GM18508 (cell line): ENCODE results near the gene PLPP4.

ENCODE experiments used
- ATAC-seq: cut with Tn5 transposase; IDR thresholded peaks from one replicate; pipeline ENCODE4 v1.9.1; 2021; ENCODE audit warnings: moderate number of reproducible peaks; ENCODE audit not compliant: insufficient read depth, unreplicated experiment

PLPP4 gene

DNA sequence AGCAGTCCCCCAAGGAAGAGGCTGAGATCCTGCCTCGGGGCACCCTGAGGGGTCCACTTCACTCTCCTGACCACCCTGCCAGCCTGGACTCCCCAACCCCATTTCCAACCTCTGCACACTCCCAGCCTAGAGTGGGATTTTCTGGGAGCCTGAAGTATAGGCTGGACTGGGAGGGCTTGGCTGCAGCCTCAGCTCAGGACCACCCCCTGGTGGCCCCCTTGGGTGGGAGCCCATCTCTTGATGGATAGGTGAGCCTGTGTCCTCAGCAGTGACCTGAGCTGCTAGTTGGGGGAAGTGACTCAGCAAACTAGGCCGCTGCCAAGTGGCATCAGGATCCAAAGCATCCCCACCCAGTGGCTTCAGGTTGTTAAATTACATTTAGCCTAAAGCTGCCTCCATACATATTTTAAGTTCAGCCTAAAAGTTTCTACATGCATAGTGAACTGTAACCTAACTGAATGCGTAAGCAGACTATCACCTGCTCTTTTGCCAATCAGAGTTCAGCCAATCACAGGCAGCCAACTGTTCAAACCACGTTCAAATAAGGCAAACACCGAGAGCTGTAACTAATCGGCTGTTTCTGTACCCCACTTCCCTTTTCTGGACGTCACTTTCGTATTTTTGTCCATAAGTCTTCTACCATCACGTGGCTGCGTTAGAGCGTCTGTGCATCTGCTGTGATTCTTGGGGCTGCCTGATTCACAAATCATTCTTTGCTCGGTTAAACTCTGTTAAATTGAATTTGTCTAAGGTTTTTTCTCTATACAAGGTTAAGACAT is 144.0 kb downstream of the PLPP4 start:
- no peak for ATAC-seq

DNA sequence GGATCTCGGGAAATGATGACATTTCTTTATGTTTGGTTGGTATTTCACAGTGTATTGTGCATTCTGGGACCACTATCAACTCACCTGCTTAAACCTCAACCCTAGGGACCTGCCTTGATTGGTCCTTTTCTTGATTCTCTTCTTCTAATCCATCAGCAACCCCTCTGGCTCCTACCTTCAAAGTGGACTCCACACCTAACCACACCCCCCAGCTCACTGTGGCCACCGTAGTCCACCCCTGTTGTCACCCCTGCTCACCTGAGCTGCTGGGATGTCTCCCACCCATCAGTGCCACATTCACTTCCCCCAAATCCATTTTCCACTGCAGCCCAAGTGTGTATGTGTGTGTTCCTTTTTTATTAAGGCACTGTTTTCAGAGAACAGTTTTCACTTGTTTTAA is 145.0 kb downstream of the PLPP4 start:
- no peak for ATAC-seq

DNA sequence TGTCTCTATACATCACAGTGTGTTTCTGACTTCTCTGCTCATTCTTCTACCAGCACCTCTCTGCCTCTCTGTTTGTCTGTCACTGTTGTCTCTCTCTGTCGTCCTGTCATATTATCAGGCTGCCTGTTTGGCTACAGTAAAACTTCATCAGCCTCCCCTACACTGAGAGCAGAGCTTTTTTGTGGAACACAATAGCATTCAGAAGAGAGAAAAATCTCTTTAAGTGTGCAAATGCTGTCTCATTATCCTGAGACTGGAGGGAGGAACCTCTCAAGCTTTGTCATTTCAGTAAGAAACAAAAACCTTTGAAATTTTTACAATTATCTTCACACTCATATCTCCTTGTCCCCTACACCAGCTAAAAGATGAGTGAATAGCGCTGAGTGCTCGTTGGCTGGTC is 148.4 kb downstream of the PLPP4 start:
- no peak for ATAC-seq

DNA sequence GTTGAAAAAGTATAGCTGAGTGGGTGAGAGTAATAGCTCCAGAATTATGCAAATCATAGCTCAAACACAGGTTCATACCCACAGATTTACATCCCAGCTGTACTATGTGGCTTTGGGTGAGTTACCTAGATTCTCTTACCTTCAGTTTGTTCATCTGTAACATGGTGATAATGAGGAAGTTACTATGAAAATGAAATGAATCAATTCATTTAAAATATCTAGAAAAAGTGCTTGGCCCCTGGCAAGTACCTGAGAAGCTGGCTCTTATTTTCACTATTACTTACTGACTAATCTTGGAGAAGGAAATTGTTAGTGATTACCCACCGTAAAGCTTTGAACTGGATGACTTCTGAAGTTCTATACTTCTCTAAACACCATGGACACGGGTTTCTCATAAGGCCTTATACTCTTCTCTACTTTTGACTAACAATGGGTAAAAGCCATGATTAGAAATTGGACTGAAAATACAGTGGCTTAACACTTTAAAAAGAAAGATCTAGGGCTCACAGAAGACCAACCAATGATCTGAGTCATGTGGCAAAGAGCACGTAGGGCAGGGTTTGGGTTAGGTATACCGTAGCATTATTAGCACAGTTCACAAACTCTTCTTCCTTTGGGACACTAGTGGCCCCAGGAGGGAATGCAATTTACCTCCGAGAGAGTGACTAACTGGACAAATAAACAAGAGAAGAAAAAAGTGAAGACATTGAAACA is 149.2 kb downstream of the PLPP4 start:
- peak; percentile 65 for ATAC-seq

DNA sequence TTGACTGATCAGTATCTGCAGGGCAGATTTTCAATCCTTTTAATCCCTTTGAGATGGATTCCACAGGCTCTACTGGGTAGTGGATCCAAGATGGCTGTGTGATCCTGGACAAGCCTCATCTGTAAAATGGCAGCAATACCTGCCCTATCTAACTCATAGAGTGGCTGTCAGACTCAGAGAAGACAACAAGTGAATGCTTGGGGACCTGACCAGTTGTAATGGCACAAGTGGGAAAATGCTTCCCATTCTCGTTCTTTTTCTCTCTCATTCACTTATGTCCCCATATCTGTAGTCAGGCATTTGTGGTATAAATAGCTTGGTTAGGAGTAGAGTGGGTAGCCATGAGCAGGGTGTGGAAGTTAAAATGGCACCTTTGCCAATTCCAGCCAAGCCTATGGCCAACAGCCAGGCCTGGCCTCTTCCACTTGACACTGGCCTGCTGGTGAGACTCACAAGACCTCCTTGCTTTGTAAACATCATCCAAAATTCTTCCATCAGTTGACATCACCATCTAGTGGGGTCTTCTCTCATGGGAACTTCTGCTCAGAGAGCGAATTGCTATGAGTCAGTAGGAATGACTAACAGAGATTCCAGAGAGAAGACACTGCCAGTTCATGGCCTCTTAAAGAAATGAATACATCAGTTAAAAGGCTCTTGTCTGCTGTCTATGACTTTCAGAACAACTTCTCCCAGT is 150.1 kb downstream of the PLPP4 start:
- no peak for ATAC-seq

DNA sequence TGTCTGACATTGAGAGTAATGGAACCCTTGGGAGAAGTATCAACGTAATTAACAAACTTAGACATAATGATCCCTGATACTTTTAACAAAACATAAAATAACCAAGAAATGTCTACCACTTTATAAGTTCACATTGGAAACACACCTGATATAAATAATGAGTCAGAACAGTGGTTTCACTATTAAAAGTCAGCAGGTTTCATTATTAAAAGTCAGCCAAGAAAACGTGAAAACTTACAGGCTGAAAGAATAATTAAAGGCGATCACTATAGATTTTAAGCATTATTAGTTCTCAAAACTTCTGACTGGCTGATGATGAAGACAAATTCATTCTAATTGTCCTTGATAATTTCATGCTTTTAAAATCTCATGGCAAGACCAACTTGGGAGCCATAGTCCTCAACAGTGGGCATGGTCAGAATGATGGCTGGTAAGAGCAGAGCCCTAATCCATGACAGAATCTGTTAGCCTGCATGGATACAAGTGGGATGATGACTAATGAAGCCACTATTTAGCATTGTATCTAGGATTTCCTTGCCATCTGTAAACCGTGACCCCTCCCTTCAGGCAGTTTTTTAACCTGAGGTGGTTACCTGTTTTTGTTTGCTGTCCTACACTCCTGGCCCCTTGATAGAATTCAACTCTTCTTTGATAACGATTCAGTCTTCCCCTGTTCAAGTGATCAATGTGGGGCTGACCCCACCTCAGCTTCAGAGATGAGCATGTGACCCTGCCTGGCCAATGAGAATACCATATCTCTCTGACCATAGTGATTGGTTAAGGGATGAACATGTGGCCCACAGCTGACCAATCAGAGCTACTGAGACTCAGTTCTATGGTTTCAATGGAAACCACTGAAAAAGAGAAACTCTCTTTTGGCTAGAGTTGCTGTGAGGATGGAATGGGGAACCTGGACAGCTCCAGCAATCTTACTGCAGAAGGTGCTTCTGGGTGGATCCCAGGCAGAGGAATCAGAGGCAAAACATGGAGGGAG is 151.0 kb downstream of the PLPP4 start:
- peak; percentile 38 for ATAC-seq

DNA sequence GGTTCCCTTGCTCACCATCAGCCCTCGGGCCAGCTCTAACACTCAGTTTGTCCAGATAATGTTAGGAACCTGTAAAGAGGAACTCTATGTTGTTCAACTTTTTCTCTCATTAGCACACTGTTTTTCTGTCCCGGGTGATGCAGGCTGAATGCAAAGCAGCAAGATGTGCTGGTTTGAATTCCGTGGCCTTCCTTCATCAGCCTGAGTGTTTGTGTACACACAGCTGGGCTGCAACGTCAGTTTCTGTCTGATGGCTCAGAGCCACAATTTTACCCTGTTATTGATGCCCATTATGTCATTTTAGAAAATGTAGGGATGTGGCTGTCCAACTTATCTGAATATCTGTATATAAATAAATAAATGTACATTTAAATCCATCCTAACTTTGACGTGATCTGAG is 152.0 kb downstream of the PLPP4 start:
- ATAC-seq, result no peak

DNA sequence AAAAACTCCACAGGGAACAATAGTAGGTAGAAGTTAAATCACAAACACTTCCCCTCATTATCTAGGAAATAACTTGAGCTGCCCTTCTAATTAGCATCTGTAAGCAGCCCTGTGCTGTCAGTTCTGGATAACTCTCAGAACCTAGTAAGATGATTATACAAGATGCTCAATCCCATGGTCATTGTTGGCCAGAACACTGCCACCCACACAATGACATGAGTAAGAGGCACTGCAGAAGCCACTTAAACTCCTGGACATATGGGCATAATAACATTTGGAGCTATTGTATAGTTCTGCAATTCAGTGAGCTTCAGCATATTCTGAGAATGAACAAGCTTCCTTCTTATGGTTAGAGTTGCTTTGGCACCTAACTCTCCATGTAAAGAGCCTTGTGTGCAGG is 153.8 kb downstream of the PLPP4 start:
- no peak for ATAC-seq

DNA sequence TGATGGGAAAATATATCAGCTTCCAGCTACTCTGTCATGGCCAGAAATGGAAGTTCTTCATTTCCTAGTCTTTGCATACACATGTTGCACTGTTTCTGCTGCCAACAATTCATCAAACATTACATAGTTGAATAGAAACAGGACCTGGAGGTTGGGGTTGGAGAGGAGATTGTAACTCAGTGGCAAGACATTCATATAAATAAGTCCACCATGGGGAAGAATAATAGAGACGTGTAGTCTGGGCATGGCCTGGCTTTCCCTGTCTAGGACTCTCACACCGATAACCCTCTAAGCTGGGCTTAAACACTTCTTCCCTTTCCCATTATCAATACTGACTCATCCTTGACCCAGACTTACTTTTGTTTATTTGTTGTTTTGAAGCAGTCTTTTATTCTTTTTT is 155.7 kb downstream of the PLPP4 start:
- ATAC-seq, result no peak

DNA sequence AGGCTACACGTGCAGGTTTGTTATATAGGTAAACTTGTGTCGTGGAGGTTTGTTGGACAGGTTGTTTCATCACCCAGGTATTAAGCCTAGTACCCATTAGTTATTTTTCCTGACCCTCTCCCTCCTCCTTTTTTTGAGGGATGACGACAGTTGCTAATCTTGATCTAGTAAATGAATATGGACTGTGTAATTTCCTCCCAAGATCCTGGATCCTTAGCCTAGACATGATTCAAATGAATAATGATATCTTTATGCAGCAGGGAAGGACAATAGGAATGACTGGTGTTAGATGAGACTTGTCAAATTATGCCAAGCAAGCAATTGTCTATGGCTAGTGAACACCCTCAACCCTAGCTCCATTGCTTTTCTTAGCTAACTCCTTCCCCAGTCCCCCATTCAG is 156.2 kb downstream of the PLPP4 start:
- ATAC-seq, result no peak

DNA sequence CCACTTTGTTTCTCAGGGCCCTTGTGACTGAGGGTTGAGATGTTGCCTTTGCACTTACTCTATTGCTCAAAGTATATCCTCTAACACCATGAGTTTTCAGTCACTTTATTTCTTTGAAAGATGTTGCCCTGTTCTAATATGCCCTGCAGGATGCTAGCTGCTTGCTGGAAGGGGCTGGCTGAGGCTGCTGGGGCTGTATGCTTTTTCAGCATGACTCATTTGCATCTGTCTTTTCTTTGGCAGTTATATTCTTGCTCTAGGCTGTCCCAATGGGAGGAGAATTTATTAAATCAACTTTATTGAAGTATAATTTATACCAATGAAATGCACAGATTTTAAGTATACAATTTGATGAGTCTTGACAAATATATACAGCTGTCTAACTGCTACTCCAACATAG is 157.7 kb downstream of the PLPP4 start:
- no peak for ATAC-seq

DNA sequence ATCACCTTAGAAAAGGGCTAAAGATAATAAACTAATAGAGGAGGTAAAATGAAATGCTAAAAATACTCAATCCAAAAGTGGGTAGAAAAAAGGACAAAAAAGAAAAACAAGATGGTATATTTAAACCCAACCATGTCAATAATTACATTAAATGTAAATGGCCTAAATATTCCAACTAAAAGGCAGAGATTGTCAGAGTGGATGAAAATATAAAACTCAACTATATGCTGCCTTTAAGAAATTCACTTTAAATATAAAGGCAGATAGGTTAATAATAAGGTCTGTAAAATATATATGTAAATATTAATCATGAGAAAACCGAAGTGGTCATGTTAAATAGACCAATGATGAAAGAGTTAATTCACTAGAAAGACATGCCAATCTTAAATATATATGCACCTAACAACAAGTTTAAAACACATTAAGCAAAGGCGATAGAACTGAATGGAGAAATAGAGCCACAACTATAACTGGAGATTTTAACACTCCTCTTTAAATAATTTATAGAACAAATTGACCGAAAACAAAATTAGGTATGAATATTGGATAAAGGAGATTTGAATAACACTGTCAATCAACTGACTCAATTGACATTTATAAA is 159.4 kb downstream of the PLPP4 start:
- ATAC-seq, result no peak

DNA sequence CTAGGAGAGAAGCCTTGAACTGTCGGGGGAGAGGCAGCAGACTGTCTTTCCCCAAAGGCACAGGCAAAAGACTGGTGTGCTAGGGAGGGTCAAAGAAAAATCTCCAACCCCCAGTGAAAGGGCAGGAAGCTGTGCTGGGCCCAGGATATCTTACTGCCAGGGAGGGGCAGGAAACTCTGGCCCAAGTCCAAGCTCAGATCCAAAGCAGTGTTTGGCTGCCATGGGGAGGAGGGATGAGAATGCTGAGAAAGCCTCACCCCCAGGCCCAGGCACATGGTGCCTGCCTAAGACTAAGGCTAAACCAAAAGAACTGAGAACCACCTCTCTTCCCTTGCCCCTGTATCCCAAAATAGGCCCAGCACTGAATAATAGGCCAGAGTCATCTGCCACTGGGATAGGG is 171.2 kb downstream of the PLPP4 start:
- no peak for ATAC-seq

DNA sequence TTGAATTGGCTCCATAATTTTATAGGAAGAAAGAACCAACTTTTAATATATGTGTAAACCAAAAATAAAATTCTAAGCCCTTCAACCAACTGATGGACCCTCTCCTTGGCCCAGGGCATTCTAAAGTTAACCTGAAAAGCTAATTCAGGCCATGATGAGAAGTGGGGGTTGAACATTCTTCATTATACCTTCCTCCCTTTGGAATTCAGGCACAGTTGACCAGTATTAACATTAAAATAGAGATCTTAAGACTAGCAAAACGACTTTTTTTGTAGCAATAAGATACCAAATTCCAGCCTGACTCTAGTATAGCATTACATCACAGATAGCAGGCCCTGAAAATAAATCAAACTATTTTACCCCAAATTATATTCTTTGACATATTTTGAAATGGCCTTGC is 173.2 kb downstream of the PLPP4 start:
- no peak for ATAC-seq

DNA sequence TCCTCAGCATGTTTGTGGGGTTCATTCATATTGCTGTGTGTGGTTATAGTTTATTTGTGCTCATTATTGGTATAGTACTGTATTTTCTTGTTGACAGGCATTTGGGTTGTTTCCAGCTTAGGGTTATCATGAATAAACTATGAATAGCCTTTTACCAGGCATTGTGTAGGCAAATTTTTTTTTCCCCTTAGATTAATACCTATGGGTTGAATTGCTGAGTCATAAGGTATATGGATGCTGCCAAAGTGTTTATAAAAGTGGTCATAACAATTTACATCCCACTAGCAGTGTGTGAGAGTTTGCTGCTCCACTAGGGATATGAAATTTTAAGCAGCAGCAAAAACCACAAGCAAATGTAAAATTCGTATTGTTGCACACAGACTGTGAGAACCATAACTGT is 175.0 kb downstream of the PLPP4 start:
- ATAC-seq, result no peak

DNA sequence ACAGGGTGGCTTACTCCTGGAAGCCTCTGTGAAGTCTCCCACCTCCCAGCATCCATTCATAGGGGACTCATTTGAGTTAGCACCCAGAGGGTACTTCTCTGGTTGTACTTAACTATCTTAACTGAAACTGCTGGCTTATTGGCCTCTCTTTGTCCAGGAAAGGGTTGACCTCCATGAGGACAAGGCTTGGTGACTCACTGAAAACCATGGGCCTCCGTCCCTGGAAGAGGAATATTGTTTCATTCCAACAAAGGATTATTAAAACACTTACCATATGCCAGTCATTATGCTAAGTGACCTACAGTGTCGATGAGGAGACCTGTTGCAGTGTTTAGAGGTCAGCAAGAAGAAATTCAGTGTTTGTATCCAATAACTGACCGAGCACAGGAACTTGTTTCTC is 175.9 kb downstream of the PLPP4 start:
- no peak for ATAC-seq

DNA sequence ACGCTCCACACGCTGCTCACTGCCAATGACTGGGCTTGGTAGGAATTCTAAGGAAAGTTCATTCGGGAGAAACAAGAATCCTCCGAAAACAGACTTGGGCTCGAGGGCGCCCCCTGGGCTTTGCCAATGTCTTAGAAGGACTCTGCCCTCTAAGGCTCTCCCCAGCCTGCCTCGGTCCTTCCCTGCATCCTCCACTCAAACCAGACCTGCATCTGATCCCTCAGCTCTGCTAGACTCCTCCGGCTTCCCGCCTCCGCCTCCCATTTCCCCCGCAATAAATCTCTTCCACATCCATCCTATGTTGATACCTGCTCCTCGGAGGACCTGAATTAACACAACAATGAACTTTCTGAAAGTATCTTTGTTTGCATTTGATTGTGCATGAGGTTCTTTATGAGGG is 177.6 kb downstream of the PLPP4 start:
- no peak for ATAC-seq
